Endothelial cell of umbilical vein (primary cell): ENCODE results near the gene VCAN. TPM values are rescaled to one million over a fixed set of nuclear protein-coding genes. Genes with fewer than 3 reads are reported as not detected.

ENCODE experiments used
- BruUV-seq: library from RNA; stranded (reverse); fragments of 400-500 nt; replicated peaks from 2 replicates; lab custom pipeline; 2021; lab: Mats Ljungman, UMichigan
- CTCF ChIA-PET: fragments of 300-600, 350-600 bp; sonication (Branson Sonifier 250); formaldehyde crosslinking; loops from one replicate; lab custom pipeline; 2021; ENCODE audit warnings: antibody characterized with exemption, inconsistent platforms; lab: Charles Lee
- POLR2A ChIA-PET: fragments of 300-600, 350-600 bp; sonication (Branson Sonifier 250); formaldehyde crosslinking; loops from one replicate; lab custom pipeline; 2021; ENCODE audit warnings: antibody characterized with exemption, inconsistent platforms; lab: Charles Lee
- DNase-seq: peaks from one replicate; pipeline ENCODE4 v3.0.0-alpha.2; 2011; ENCODE audit warnings: low read depth, low spot score
- FAIRE-seq: peaks from 2 replicates; lab custom pipeline; 2011; peaks lifted over from hg19 to GRCh38; lab: Jason Lieb, UNC
- H2AFZ ChIP-seq: 2 replicates; pipeline ENCODE4 v1.6.0; 2012; ENCODE audit warnings: low read depth, low read length, control low read depth, inconsistent platforms
- H3K27ac ChIP-seq: 2 replicates; pipeline ENCODE4 v1.5.1; 2011; ENCODE audit warnings: low read depth, mild to moderate bottlenecking, control low read depth, low read length, moderate library complexity; ENCODE audit not compliant: insufficient read depth
- H3K27me3 ChIP-seq, 2 experiments: 2 replicates each; pipeline versions ENCODE4 v1.6.0 to v1.6.1; 2011; ENCODE audit warnings: low read length in 2 of 2, mixed read lengths in 1 of 2; ENCODE audit not compliant: control insufficient read depth in 2 of 2, insufficient read depth in 2 of 2
- H3K36me3 ChIP-seq, 2 experiments: 2 replicates in 1 of 2; 3 replicates in 1 of 2; pipeline ENCODE4 v1.5.1; 2011; ENCODE audit warnings: low read length in 2 of 2, mild to moderate bottlenecking in 1 of 2, moderate library complexity in 1 of 2; ENCODE audit not compliant: control insufficient read depth in 2 of 2, insufficient read depth in 2 of 2; ENCODE audit errors: extremely low read depth in 1 of 2
- H3K4me1 ChIP-seq: 3 replicates; pipeline ENCODE4 v1.5.1; 2011; ENCODE audit warnings: mild to moderate bottlenecking, low read length; ENCODE audit not compliant: control insufficient read depth, insufficient read depth; ENCODE audit errors: extremely low read depth
- H3K4me2 ChIP-seq: 2 replicates; pipeline ENCODE4 v1.6.1; 2011; ENCODE audit warnings: low read length, control low read depth, mixed read lengths; ENCODE audit not compliant: insufficient read depth
- H3K4me3 ChIP-seq, 3 experiments: fragments of 200-600 bp in 1 of 3; sonication (generic), shearing (Covaris generic) in 1 of 3; replicated peaks in 1 of 3; 2 replicates each; pipeline ENCODE4 v1.5.1; 2011 to 2016; ENCODE audit warnings: control low read depth in 3 of 3, low read length in 3 of 3, mild to moderate bottlenecking in 2 of 3, inconsistent platforms in 1 of 3, low read depth in 1 of 3, moderate library complexity in 1 of 3; ENCODE audit not compliant: insufficient read depth in 1 of 3
- H3K79me2 ChIP-seq: 2 replicates; pipeline ENCODE4 v1.6.0; 2012; ENCODE audit warnings: low read length, inconsistent platforms; ENCODE audit not compliant: control insufficient read depth, insufficient read depth
- H3K9ac ChIP-seq: replicated peaks from 2 replicates; pipeline ENCODE3; 2011; ENCODE audit warnings: low read length, control low read depth; ENCODE audit not compliant: insufficient read depth; ENCODE audit errors: extremely low read depth
- H3K9me1 ChIP-seq: replicated peaks from 3 replicates; pipeline ENCODE4 v1.6.0; 2011; ENCODE audit warnings: mild to moderate bottlenecking, low read length; ENCODE audit not compliant: control insufficient read depth, insufficient read depth; ENCODE audit errors: extremely low read depth
- H3K9me3 ChIP-seq: replicated peaks from 2 replicates; pipeline ENCODE4 v1.5.1; 2012; ENCODE audit warnings: low read length, inconsistent platforms; ENCODE audit not compliant: control insufficient read depth, insufficient read depth
- H4K20me1 ChIP-seq: replicated peaks from 2 replicates; pipeline ENCODE3; 2011; ENCODE audit warnings: mild to moderate bottlenecking, low read length; ENCODE audit not compliant: control insufficient read depth, insufficient read depth; ENCODE audit errors: extremely low read depth
- JUN ChIP-seq: IDR thresholded peaks from 2 replicates; pipeline ENCODE4 v1.6.1; 2011; ENCODE audit warnings: borderline replicate concordance, low read depth; ENCODE audit not compliant: insufficient read length, insufficient read depth
- MYC ChIP-seq: IDR thresholded peaks from one replicate; pipeline ENCODE4 v1.6.1; 2011; ENCODE audit warnings: mild to moderate bottlenecking, low read depth, low read length
- POLR2A ChIP-seq: IDR thresholded peaks from 2 replicates; pipeline ENCODE4 v1.6.1; 2012; ENCODE audit warnings: low read depth, mild to moderate bottlenecking, control low read depth, low read length
- dilution Hi-C: fragments of 300-500 bp; cut with MboI; formaldehyde crosslinking; loops from one replicate; pipeline ENCODE4 v1.15.0; 2019; ENCODE audit warnings: low sequenced_read_pairs; ENCODE audit not compliant: extremely low pct_ligation_motif_present
- intact Hi-C: fragments of 100-400 bp; cut with micrococcal nuclease; formaldehyde crosslinking; loops from one replicate; pipeline ENCODE4 v1.10.0; 2022
- polyA plus RNA-seq, 4 experiments: library from polyadenylated mRNA; depleted of rRNA in 3 of 4; stranded (reverse) in 3 of 4; unstranded in 1 of 4; fragments of >200 nt; gene quantifications; 2 replicates each; pipeline versions ENCODE4 v1.2.1 to v1.2.3, GENCODE V29; 2011 to 2012; ENCODE audit warnings: missing spikeins in 1 of 4
- total RNA-seq: library from RNA; stranded (reverse); gene quantifications from 2 replicates; pipeline ENCODE4 v1.2.3, GENCODE V29; 2021
- TF ChIP-seq, protein P1 (sequence below), 2 donors: IDR thresholded peaks; 1 replicate in 1 of 2; 2 replicates in 1 of 2; pipeline ENCODE4 v1.5.1; 2011; ENCODE audit warnings: low read length in 2 of 2, mild to moderate bottlenecking in 2 of 2, moderate library complexity in 2 of 2, control low read depth in 1 of 2, inconsistent platforms in 1 of 2, low read depth in 1 of 2; ENCODE audit not compliant: insufficient read depth in 1 of 2; ENCODE audit errors: extremely low read depth in 1 of 2
- TF ChIP-seq, protein P2 (sequence below): IDR thresholded peaks from 2 replicates; pipeline ENCODE4 v1.6.1; 2011; ENCODE audit not compliant: insufficient read depth, insufficient read length

The VCAN gene
- total and polyA plus RNA-seq, 2 donors (not counting 3 experiments of a cell fraction or from before 2014, with no cell fraction given), result 0.35 to 1.2 TPM

DNA sequence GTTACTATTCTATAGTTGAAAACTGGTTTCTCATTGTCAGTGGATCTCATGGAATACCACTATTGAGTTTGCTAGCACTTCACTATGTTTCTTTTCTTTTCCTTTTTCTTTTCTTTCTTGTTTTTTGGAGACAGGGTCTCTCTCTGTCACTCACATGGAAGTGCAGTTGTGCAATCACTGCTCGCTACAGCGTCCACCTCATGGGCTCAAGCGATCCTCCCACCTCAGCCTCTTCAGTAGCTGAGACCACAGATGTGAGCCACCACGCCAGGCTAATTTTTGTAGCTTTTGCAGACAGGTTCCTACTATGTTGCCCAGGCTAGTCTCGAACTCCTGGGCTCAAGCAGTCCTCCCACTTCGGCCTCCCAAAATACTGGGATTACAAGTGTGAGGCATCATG lies 42.7 kb upstream of the VCAN start:
- Histone ChIP-seq H3K9me1 (no peaks in the 10 kb centered on the region), H3K9me3 (no peaks in the 10 kb centered on the region), H3K27me3 (peaks cover 5 to 13% of the 10 kb centered on the region in 2 experiments), H3K36me3 (no peaks in the 10 kb centered on the region), H3K79me2 (no peaks in the 10 kb centered on the region), H3K4me3 (no peak overlapping the region), H3K4me2 (no peak overlapping the region), H3K9ac (no peak overlapping the region), H3K4me1 (no peaks in the 10 kb centered on the region), H2AFZ (no peak overlapping the region), H4K20me1 (no peaks in the 10 kb centered on the region), H3K27ac (no peak overlapping the region)
- ChIA-PET POLR2A (no interaction called here), CTCF (interaction anchor here (3.0 to 3.9 kb wide), 2 partner anchors 787 to 1064 kb away, joined by 18 to 34 read pairs; no protein-coding TSS in a partner anchor)
- dilution Hi-C loops (no loop called here), intact Hi-C loops (no loop called here)
- FAIRE-seq (no peak), DNase-seq (no peak)
- BruUV-seq, result no TSS peak
- TF ChIP-seq, protein P1, sequence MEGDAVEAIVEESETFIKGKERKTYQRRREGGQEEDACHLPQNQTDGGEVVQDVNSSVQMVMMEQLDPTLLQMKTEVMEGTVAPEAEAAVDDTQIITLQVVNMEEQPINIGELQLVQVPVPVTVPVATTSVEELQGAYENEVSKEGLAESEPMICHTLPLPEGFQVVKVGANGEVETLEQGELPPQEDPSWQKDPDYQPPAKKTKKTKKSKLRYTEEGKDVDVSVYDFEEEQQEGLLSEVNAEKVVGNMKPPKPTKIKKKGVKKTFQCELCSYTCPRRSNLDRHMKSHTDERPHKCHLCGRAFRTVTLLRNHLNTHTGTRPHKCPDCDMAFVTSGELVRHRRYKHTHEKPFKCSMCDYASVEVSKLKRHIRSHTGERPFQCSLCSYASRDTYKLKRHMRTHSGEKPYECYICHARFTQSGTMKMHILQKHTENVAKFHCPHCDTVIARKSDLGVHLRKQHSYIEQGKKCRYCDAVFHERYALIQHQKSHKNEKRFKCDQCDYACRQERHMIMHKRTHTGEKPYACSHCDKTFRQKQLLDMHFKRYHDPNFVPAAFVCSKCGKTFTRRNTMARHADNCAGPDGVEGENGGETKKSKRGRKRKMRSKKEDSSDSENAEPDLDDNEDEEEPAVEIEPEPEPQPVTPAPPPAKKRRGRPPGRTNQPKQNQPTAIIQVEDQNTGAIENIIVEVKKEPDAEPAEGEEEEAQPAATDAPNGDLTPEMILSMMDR (IDR thresholded peaks at IDR 0.05; ENCODE audit: extremely low read depth in 1 of 2, insufficient read depth in 1 of 2, low read depth in 1 of 2, low read length in 2 of 2), result no peak
- TF ChIP-seq MYC (no peak), POLR2A (no peak), JUN (no peak)
- TF ChIP-seq, protein P2, sequence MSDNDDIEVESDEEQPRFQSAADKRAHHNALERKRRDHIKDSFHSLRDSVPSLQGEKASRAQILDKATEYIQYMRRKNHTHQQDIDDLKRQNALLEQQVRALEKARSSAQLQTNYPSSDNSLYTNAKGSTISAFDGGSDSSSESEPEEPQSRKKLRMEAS, result no peak
